ENCODE results near the gene NKX3-2.

The NKX3-2 gene

GRCh38 chr4:13553081-13553480 lies 8.8 kb upstream of the NKX3-2 start:
- Histone ChIP-seq H3K79me2 (ENCODE audit: insufficient read depth, low read length) (no peaks in the 10 kb centered on the region), H3K9ac (ENCODE audit: low read length) (no peak overlapping the region), H3K4me2 (ENCODE audit: low read depth, low read length, poor library complexity, severe bottlenecking) (no peak overlapping the region), H3K27ac (ENCODE audit: low read depth, low read length) (no peak overlapping the region), H4K20me1 (ENCODE audit: low read depth, low read length) (no peaks in the 10 kb centered on the region), H3K9me3 (ENCODE audit: insufficient read depth, low read length) (no peaks in the 10 kb centered on the region), H3K9me2 (replicated peaks; ENCODE audit: insufficient read depth, low read length) (no peaks in the 10 kb centered on the region), H2AFZ (ENCODE audit: low read depth, low read length, severe bottlenecking) (no peak overlapping the region), H3K36me3 (ENCODE audit: low read length) (no peaks in the 10 kb centered on the region), H3K27me3 (ENCODE audit: low read length) (0 out of 2 replicates have a peak, but pooled peaks cover 4% of the 10 kb centered on the region), H3F3A (ENCODE audit: insufficient read depth) (0 out of 2 replicates have a peak, but pooled peaks cover 5% of the 10 kb centered on the region), H3K4me3 (ENCODE audit: insufficient read depth, low read length, poor library complexity, severe bottlenecking) (no peak overlapping the region)
- no peak for TF ChIP-seq EZH2phosphoT487 (conservative IDR thresholded peaks at IDR 0.05; ENCODE audit: low read length)
- no peak for TF ChIP-seq CTCF (IDR thresholded peaks at IDR 0.05; ENCODE audit: insufficient read depth, low read length, poor library complexity, severe bottlenecking)

DNA sequence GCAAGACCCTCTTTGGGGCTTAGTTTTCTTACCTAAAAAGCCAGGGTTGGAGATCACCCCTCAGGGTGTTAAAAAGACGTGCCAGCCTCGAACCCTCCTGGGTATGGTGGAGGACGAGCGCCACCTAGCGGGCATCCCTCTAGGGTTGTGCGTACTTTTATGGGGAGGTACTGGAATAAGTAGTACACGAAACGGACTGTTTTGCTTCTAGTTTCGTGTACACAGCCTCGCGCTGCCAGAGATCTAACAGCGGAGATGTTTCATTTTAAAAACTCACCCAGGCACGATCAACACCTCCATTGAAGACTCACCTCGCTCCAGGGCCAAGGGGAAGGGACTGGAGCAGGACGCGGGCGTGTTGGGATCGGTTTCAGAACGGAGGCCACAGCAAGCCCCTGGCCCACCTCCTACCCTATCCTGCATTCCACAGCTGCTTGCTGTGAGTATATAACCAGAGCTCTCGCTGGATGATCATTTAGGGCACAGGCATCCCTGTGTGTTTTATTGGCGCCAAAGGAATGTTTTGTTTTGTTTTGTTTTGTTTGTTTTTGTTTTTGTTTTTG lies 4.8 kb upstream of the NKX3-2 start:
- no peak overlapping the region for H2AFZ ChIP-seq (ENCODE audit: low read depth, low read length, severe bottlenecking)
- peak overlapping the region; percentile 30 for H3K4me2 ChIP-seq (ENCODE audit: low read depth, low read length, poor library complexity, severe bottlenecking)
- no peak overlapping the region for H3K9ac ChIP-seq (ENCODE audit: low read length)
- no peaks in the 10 kb centered on the region for H4K20me1 ChIP-seq (ENCODE audit: low read depth, low read length)
- no peaks in the 10 kb centered on the region for H3K9me2 ChIP-seq (replicated peaks; ENCODE audit: insufficient read depth, low read length)
- TF ChIP-seq EZH2phosphoT487 (conservative IDR thresholded peaks at IDR 0.05; ENCODE audit: low read length) = no peak
- peak; percentile 54 for TF ChIP-seq CTCF (IDR thresholded peaks at IDR 0.05; ENCODE audit: insufficient read depth, low read length, poor library complexity, severe bottlenecking)
- H3K27me3 ChIP-seq (ENCODE audit: low read length) = 0 out of 2 replicates have a peak, but pooled peaks cover 4% of the 10 kb centered on the region
- no peak overlapping the region for H3K27ac ChIP-seq (ENCODE audit: low read depth, low read length)
- no peaks in the 10 kb centered on the region for H3K36me3 ChIP-seq (ENCODE audit: low read length)
- H3K9me3 ChIP-seq (ENCODE audit: insufficient read depth, low read length) = no peaks in the 10 kb centered on the region
- H3F3A ChIP-seq (ENCODE audit: insufficient read depth) = 0 out of 2 replicates have a peak, but pooled peaks cover 5% of the 10 kb centered on the region
- no peaks in the 10 kb centered on the region for H3K79me2 ChIP-seq (ENCODE audit: insufficient read depth, low read length)
- no peak overlapping the region for H3K4me3 ChIP-seq (ENCODE audit: insufficient read depth, low read length, poor library complexity, severe bottlenecking)

DNA sequence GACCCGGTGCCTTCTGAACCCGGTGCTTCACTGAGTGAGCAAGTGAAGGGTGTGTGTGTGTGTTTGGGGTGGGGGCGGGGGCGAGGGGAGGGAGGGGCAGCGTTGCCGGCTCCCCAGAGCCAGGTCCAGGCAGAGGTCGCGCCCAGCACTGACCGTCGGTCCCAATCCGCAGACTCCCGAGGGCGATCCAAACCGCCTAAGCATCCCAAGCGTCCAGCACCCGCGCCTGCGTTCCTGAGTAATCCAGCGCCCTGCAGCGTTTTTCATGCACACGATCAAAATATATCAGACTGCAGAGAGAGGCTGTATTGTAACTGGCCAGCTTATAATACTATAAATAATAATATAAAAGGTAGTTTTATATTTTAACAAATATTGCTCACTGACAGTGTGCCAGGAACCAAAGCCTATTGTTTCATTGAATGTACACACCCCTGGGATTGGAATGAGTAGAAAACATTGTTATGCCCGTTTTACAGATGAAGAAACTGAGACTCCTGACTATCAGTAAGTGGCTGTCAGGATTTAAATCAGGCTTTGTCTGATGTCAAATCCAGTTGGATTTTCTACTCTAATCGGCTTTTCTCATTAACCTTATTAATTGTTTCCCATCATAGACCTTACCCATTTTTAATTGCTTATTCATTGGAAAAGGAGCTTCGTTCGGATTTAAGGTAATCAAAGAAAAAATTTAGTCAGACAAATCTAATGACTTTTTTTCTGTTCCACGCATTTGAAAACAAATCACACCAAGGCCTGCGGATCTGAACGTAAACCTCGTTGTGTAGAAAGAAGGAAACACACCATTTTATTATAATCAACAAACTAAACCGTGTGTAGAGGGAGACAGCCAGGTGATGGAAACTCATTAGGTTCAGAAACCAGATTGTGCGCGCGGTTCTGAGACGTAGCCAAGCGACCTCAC lies 4.0 kb upstream of the NKX3-2 start:
- H2AFZ ChIP-seq (ENCODE audit: low read depth, low read length, severe bottlenecking) = no peak overlapping the region
- 0 out of 2 replicates have a peak, but pooled peaks cover 4% of the 10 kb centered on the region for H3K27me3 ChIP-seq (ENCODE audit: low read length)
- no peak overlapping the region for H3K27ac ChIP-seq (ENCODE audit: low read depth, low read length)
- H3K4me3 ChIP-seq (ENCODE audit: insufficient read depth, low read length, poor library complexity, severe bottlenecking) = no peak overlapping the region
- peak overlapping the region; percentile 57; the same call in 1 of the 2 replicates for H3K9ac ChIP-seq (ENCODE audit: low read length)
- H3K9me2 ChIP-seq (replicated peaks; ENCODE audit: insufficient read depth, low read length) = no peaks in the 10 kb centered on the region
- H4K20me1 ChIP-seq (ENCODE audit: low read depth, low read length) = no peaks in the 10 kb centered on the region
- H3K4me2 ChIP-seq (ENCODE audit: low read depth, low read length, poor library complexity, severe bottlenecking) = peak overlapping the region; percentile 45
- H3K36me3 ChIP-seq (ENCODE audit: low read length) = no peaks in the 10 kb centered on the region
- 0 out of 2 replicates have a peak, but pooled peaks cover 5% of the 10 kb centered on the region for H3F3A ChIP-seq (ENCODE audit: insufficient read depth)
- TF ChIP-seq EZH2phosphoT487 (conservative IDR thresholded peaks at IDR 0.05; ENCODE audit: low read length) = no peak
- TF ChIP-seq CTCF (IDR thresholded peaks at IDR 0.05; ENCODE audit: insufficient read depth, low read length, poor library complexity, severe bottlenecking) = no peak
- H3K9me3 ChIP-seq (ENCODE audit: insufficient read depth, low read length) = no peaks in the 10 kb centered on the region
- H3K79me2 ChIP-seq (ENCODE audit: insufficient read depth, low read length) = no peaks in the 10 kb centered on the region

Measured in SU-DHL-6 (cell line).